WTC11 (cell line): ENCODE measurements around the gene PPP1R37. TPM values are rescaled to one million over a fixed set of nuclear protein-coding genes. Genes with fewer than 3 reads are reported as not detected.

Experiments
- ATAC-seq: fragments of 200-7000 bp; cut with Tn5 transposase; 2 replicates; pipeline ENCODE4 v1.10.0; 2021; ENCODE audit warnings: mild to moderate bottlenecking, moderate library complexity
- CTCF ChIA-PET: fragments of 300-600 bp; sonication (Branson Sonifier 250); formaldehyde crosslinking; loops from one replicate; lab custom pipeline; 2021; ENCODE audit warnings: antibody characterized with exemption; lab: Charles Lee
- POLR2A ChIA-PET: fragments of 350-600 bp; sonication (Branson Sonifier 250); formaldehyde crosslinking; loops from one replicate; lab custom pipeline; 2021; ENCODE audit warnings: antibody characterized with exemption; lab: Charles Lee
- DNase-seq: peaks from one replicate; pipeline ENCODE4 v3.0.0; 2021; ENCODE audit warnings: low spot score
- H3K27ac Mint-ChIP-seq: 2 replicates; pipeline ENCODE4 v1.8.0; 2021; ENCODE audit warnings: mixed read lengths
- H3K27me3 Mint-ChIP-seq: 2 replicates; pipeline ENCODE4 v1.8.0; 2021; ENCODE audit warnings: low read depth, mild to moderate bottlenecking, moderate library complexity, mixed read lengths
- H3K36me3 Mint-ChIP-seq: 2 replicates; pipeline ENCODE4 v1.8.0; 2021; ENCODE audit warnings: mixed read lengths
- H3K4me1 Mint-ChIP-seq: 2 replicates; pipeline ENCODE4 v1.8.0; 2022; ENCODE audit warnings: mixed read lengths
- H3K4me3 Mint-ChIP-seq: 2 replicates; pipeline ENCODE4 v1.8.0; 2021; ENCODE audit warnings: mild to moderate bottlenecking, moderate library complexity, mixed read lengths
- H3K9me3 Mint-ChIP-seq: 2 replicates; pipeline ENCODE4 v1.8.0; 2021; ENCODE audit warnings: mixed read lengths
- EMX1 ChIP-seq: fragments of 250-450 bp; sonication (Bioruptor Pico); IDR thresholded peaks from 2 replicates; pipeline ENCODE4 v1.8.0; 2021; ENCODE audit warnings: mild to moderate bottlenecking
- NR2C2 ChIP-seq: sonication (generic); formaldehyde crosslinking; IDR thresholded peaks from 2 replicates; pipeline ENCODE4 v1.8.0; 2022; ENCODE audit warnings: mild to moderate bottlenecking, missing genetic modification reagents
- RORB ChIP-seq: fragments of 250-450 bp; sonication (Bioruptor Pico); IDR thresholded peaks from 2 replicates; pipeline ENCODE4 v1.9.0; 2021; ENCODE audit warnings: mild to moderate bottlenecking
- TEAD1 ChIP-seq: sonication (generic); formaldehyde crosslinking; IDR thresholded peaks from 2 replicates; pipeline ENCODE4 v1.8.0; 2022; ENCODE audit warnings: mild to moderate bottlenecking, missing genetic modification reagents
- TEAD4 ChIP-seq: sonication (generic); formaldehyde crosslinking; IDR thresholded peaks from 2 replicates; pipeline ENCODE4 v1.8.0; 2022; ENCODE audit warnings: mild to moderate bottlenecking, missing genetic modification reagents
- ZNF121 ChIP-seq: sonication (generic); formaldehyde crosslinking; IDR thresholded peaks from 2 replicates; pipeline ENCODE4 v1.8.0; 2023; ENCODE audit warnings: missing genetic modification reagents
- total RNA-seq: library from RNA; stranded (reverse); gene quantifications from 3 replicates; pipeline ENCODE4 v1.2.3, GENCODE V29; 2021
- TF ChIP-seq, protein P1 (sequence below): sonication (generic); formaldehyde crosslinking; IDR thresholded peaks from 2 replicates; pipeline ENCODE4 v1.8.0; 2023; ENCODE audit warnings: mild to moderate bottlenecking, missing genetic modification reagents
- TF ChIP-seq, protein P2 (sequence below): sonication (generic); formaldehyde crosslinking; IDR thresholded peaks from 2 replicates; pipeline ENCODE4 v1.8.0; 2022; ENCODE audit warnings: mild to moderate bottlenecking, missing genetic modification reagents
- TF ChIP-seq, protein P3 (sequence below): fragments of 200-600 bp; IDR thresholded peaks from 2 replicates; pipeline ENCODE4 v1.8.0; 2022; ENCODE audit warnings: antibody characterized with exemption
- TF ChIP-seq, protein P4 (sequence below): sonication (generic); formaldehyde crosslinking; IDR thresholded peaks from 2 replicates; pipeline ENCODE4 v1.8.1; 2022; ENCODE audit warnings: low read depth, mild to moderate bottlenecking, moderate library complexity, missing genetic modification reagents, borderline replicate concordance

PPP1R37 gene
- total RNA-seq, 1 experiment from 2014 or later: 35.4 TPM

DNA sequence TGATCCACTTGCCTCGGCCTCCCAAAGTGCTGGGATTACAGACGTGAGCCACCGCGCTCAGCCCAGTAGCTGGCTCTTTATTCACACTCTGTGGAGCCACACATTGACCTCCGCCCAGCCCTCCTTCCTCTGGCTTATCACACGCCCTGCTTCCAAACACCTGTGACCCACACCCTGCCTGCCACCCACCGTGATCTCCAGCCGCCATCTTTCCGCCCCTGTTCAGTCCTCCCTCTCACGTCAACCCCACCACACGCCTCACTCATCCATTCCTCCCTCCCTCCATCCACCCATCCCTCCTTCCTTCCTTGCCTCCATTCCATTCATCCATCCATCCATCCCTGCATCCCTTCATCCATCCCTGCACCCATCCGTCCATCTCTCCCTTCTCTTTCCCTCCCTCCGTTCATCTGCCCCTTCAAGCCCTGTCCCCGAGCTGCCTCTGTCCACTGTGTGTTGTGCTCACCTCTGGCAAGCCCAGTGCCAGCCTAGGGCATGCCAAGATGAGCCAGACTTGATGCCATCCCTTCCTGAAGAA is 34.3 kb upstream of the PPP1R37 start:
- Mint-ChIP-seq H3K36me3 (peaks cover 62% of the 10 kb centered on the region), H3K9me3 (no peaks in the 10 kb centered on the region), H3K4me3 (no peak overlapping the region), H3K27me3 (no peaks in the 10 kb centered on the region), H3K27ac (no peak overlapping the region), H3K4me1 (peaks cover 3% of the 10 kb centered on the region; the same call in 1 of the 2 replicates)
- no peak for ATAC-seq
- POLR2A ChIA-PET: interaction anchor here (1.1 kb wide), 3 partner anchors 16 to 34 kb away, joined by 4 to 17 read pairs (median 6); partner anchors contain the start of gene PPP1R37
- no peak for DNase-seq
- CTCF ChIA-PET: interaction anchor here (0.7 to 2.1 kb wide), 35 partner anchors 10 to 210 kb away, joined by 3 to 37 read pairs (median 8); partner anchors contain the start of genes APOE, CLASRP, GEMIN7 and PPP1R37
- TF ChIP-seq TEAD4 (CRISPR knock-in tag) (no peak), RORB (no peak)
- TF ChIP-seq, protein P1, sequence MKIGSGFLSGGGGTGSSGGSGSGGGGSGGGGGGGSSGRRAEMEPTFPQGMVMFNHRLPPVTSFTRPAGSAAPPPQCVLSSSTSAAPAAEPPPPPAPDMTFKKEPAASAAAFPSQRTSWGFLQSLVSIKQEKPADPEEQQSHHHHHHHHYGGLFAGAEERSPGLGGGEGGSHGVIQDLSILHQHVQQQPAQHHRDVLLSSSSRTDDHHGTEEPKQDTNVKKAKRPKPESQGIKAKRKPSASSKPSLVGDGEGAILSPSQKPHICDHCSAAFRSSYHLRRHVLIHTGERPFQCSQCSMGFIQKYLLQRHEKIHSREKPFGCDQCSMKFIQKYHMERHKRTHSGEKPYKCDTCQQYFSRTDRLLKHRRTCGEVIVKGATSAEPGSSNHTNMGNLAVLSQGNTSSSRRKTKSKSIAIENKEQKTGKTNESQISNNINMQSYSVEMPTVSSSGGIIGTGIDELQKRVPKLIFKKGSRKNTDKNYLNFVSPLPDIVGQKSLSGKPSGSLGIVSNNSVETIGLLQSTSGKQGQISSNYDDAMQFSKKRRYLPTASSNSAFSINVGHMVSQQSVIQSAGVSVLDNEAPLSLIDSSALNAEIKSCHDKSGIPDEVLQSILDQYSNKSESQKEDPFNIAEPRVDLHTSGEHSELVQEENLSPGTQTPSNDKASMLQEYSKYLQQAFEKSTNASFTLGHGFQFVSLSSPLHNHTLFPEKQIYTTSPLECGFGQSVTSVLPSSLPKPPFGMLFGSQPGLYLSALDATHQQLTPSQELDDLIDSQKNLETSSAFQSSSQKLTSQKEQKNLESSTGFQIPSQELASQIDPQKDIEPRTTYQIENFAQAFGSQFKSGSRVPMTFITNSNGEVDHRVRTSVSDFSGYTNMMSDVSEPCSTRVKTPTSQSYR: no peak
- TF ChIP-seq, all 79 proteins: peak for 0

DNA sequence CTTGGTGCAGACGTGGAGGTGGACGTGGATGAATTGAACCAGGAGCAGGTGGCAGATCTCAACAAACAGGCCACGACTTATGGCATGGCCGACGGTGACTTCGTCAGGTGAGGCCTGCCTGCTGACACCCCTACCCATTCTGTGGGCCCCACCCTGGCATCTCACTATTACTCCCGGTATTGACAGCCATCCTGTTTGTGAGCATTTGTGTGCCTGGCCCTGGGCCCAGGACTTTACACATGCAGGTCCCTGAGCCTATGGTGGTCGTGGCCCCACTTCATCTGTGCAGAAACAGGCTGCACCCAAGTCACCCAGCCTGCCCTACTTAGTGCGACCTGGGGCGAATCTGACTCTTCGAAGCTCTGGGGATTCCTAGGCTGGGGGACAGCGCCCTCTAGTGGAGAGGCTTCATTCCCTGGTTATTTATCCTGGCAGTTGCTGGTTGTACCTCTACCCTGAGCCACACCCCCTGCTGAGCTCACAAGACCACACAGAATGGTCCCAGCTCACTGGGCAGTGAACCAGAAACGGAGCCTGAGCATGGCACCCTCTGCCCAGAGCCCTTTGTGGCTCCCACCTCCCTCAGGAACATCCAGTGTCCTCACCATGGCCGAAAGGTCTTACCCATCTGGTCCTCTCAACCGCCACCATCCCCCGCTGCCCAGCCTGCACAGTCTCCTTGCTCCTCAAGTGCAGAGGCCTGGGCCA is 33.6 kb upstream of the PPP1R37 start:
- no peak overlapping the region for H3K4me3 Mint-ChIP-seq
- TF ChIP-seq, protein P2, sequence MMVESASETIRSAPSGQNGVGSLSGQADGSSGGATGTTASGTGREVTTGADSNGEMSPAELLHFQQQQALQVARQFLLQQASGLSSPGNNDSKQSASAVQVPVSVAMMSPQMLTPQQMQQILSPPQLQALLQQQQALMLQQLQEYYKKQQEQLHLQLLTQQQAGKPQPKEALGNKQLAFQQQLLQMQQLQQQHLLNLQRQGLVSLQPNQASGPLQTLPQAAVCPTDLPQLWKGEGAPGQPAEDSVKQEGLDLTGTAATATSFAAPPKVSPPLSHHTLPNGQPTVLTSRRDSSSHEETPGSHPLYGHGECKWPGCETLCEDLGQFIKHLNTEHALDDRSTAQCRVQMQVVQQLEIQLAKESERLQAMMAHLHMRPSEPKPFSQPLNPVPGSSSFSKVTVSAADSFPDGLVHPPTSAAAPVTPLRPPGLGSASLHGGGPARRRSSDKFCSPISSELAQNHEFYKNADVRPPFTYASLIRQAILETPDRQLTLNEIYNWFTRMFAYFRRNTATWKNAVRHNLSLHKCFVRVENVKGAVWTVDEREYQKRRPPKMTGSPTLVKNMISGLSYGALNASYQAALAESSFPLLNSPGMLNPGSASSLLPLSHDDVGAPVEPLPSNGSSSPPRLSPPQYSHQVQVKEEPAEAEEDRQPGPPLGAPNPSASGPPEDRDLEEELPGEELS: no peak
- TF ChIP-seq, protein P3, sequence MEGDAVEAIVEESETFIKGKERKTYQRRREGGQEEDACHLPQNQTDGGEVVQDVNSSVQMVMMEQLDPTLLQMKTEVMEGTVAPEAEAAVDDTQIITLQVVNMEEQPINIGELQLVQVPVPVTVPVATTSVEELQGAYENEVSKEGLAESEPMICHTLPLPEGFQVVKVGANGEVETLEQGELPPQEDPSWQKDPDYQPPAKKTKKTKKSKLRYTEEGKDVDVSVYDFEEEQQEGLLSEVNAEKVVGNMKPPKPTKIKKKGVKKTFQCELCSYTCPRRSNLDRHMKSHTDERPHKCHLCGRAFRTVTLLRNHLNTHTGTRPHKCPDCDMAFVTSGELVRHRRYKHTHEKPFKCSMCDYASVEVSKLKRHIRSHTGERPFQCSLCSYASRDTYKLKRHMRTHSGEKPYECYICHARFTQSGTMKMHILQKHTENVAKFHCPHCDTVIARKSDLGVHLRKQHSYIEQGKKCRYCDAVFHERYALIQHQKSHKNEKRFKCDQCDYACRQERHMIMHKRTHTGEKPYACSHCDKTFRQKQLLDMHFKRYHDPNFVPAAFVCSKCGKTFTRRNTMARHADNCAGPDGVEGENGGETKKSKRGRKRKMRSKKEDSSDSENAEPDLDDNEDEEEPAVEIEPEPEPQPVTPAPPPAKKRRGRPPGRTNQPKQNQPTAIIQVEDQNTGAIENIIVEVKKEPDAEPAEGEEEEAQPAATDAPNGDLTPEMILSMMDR: peak; percentile 95
- peak; percentile 91 for TF ChIP-seq ZNF121 (CRISPR knock-in tag)
- peaks cover 3% of the 10 kb centered on the region; the same call in 1 of the 2 replicates for H3K4me1 Mint-ChIP-seq
- H3K27me3 Mint-ChIP-seq: no peaks in the 10 kb centered on the region
- DNase-seq (peak; percentile 96), ATAC-seq (peak; percentile 88)
- H3K36me3 Mint-ChIP-seq: peaks cover 59% of the 10 kb centered on the region
- no peaks in the 10 kb centered on the region for H3K9me3 Mint-ChIP-seq
- H3K27ac Mint-ChIP-seq: peak overlapping the region; percentile 85; the same call in 1 of the 2 replicates
- POLR2A ChIA-PET: interaction anchor here (1.1 to 1.5 kb wide), 4 partner anchors 13 to 33 kb away, joined by 3 to 17 read pairs (median 5); partner anchors contain the start of gene PPP1R37
- CTCF ChIA-PET: interaction anchor here (0.5 to 2.1 kb wide), 68 partner anchors 8 to 330 kb away, joined by 3 to 37 read pairs (median 5); partner anchors contain the start of genes APOE, CLASRP, CLPTM1 and GEMIN7

DNA sequence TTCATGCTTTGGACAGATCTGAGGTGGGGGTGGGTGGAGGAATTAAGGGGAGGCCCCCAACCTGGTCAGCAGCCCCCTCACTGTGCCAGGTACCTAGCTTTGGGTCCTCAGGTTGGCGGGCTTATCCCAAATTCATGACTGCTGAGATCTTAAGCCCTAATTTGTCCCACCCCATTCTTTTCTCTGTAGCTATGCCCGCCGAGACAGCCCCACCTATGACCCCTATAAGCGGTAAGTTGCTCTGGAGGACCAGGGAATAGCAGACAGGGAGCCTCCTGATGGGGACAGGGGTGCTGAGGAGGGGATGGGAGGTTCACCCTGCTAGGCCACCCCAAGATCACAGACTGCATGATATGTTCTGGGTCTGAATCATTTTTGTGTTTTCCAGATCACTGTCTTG is 31.0 kb upstream of the PPP1R37 start:
- Mint-ChIP-seq H3K27me3 (no peaks in the 10 kb centered on the region), H3K27ac (no peak overlapping the region), H3K4me3 (no peak overlapping the region), H3K9me3 (no peaks in the 10 kb centered on the region), H3K36me3 (peaks cover 53% of the 10 kb centered on the region), H3K4me1 (peaks cover 3% of the 10 kb centered on the region; the same call in 1 of the 2 replicates)
- DNase-seq: no peak
- TF ChIP-seq, protein P4, sequence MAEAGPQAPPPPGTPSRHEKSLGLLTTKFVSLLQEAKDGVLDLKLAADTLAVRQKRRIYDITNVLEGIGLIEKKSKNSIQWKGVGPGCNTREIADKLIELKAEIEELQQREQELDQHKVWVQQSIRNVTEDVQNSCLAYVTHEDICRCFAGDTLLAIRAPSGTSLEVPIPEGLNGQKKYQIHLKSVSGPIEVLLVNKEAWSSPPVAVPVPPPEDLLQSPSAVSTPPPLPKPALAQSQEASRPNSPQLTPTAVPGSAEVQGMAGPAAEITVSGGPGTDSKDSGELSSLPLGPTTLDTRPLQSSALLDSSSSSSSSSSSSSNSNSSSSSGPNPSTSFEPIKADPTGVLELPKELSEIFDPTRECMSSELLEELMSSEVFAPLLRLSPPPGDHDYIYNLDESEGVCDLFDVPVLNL (CRISPR knock-in tag): no peak
- TF ChIP-seq, protein P1: no peak
- TF ChIP-seq NR2C2 (no peak), EMX1 (CRISPR knock-in tag) (no peak), RORB (no peak), TEAD1 (CRISPR knock-in tag) (no peak)
- CTCF ChIA-PET: no interaction called here
- POLR2A ChIA-PET: no interaction called here
- ATAC-seq: no peak
